HS-5 (cell line): ENCODE data around the gene SPNS3.

Experiments used
- DNase-seq: peaks from one replicate; pipeline ENCODE4 v3.0.0-alpha.2; 2012; ENCODE audit warnings: low read depth

Gene SPNS3

DNA sequence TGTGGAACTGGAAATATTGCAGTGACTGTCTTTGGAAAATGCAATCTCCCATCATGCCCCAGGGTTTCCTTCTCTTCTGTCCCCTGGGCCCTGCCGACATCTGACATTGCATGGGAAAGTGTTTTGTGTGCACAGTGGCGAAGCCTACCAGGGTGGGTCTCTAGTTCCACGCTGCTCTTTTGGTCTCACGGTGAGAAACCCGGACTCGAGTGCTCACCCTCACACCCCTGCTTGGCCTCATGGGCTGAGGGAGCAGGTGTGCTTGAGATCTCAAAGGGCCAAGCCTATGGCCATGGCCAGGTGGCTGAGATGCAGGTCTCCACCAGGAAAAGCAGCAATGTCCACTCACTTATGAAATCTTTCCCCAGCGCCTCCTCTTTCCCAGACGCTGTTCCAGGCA lies 32.0 kb downstream of the SPNS3 start:
- DNase-seq, result no peak

DNA sequence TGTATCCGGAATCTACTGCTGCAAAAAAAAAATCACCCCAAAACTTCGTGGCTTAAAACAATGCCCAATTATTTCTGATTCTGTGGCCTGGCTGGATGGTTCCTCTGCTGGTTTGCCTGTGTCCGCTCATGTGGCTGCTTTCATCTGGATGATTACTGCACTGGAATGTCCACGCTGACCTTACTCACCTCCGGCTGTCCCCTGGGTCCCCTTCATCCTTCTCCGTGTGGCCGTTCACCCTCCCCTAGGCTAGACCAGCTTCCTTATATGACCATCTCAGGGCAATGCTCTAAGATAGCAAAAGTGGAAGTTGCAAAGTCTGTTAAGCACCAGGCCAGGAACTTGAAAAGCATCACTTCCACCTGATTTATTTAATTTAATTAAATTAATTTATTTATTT lies 33.5 kb downstream of the SPNS3 start:
- no peak for DNase-seq

- no peak for DNase-seq
Observed at GRCh38 chr17:4469552-4469951, 35.8 kb downstream of the SPNS3 start.

GRCh38 chr17:4472286-4472685 lies 38.5 kb downstream of the SPNS3 start:
- no peak for DNase-seq

DNA sequence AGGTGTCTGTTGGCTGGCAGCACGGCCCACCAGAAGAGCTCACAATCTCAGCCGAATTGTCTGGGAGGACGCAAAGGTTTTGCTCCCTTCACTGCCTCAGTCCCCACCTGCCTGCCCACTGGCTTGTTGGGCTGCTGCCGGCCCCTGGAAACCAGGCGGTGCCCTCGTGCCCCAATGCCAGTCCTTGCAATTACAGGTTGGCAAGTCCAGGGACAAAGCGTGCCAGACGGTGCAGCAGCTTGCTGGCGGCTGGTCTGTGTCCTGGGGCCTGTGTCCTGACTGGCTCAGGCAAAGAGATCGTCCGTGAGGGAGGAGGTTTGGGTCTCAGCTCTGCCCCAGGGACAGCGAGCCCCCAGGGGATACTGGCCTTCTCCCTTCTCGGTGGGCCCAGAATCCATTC lies 40.4 kb downstream of the SPNS3 start:
- no peak for DNase-seq

DNA sequence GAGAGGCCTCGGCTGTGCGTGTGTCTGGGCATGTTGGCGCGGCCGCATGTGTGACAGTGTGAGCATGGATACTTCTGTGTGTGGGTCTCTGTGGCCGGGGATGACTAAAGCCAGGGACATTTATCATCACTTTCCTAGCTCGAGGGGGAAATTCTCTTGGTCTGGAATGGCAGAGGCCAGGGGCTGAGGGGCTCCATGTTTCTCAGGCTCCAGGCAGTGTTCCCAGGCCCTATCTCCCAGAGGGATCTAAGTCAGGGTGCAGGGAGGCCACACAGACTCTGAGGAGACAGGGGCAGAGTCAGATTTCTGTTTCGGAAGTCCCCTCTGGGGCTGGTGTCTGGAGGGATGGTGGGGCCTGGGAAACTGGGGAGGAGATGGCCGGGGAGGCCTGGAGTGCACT lies 41.3 kb downstream of the SPNS3 start:
- no peak for DNase-seq

DNA sequence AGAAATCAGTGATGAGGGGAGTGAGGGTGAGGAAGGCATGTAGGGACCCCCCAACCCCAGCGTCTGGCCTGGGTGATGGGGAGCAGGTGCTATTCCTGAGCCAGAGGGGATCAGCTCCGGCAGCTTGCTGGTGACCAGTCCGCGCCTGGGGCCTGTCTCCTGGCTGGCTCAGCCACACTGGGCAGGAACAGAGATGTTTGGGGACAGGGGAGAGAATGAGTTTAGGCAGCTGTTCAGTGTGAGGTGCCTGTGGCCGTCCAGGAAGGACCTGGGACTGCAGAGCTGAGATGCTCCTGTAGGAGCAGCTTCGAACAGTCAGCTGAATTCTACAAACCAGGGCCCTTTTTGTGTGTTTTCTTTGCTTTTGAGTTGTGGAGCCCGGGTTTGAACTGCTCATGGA lies 41.7 kb downstream of the SPNS3 start:
- DNase-seq, result no peak

GRCh38 chr17:4476017-4476416 lies 42.3 kb downstream of the SPNS3 start:
- no peak for DNase-seq

- DNase-seq, result no peak
Observed at GRCh38 chr17:4476511-4477070, 42.9 kb downstream of the SPNS3 start.

- no peak for DNase-seq
Observed at GRCh38 chr17:4477255-4477791, 43.6 kb downstream of the SPNS3 start.

DNA sequence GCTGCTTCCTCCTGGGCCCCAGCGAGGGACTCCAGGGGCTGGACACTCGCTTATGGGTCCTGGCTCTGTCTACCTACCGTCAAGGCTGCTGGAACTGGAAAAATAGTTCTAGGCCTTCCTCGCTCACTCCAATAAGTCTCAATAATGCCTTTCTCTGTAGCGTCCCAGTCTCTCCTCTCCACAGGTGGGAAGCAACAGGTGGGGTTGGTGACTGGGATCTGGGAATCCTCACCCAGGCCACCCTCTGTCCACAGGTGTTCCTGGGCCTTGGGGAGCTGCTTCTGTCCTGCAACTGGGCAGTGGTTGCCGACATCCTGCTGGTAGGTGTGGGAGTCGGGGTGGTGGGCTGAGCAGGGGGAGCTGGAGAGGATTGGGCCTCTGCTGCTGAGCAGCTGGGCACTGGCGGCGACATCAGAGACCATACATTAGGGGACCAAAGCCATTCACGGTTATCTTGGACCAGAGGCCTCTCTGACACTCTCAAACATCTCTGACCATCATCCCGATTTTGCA lies 44.6 kb downstream of the SPNS3 start:
- DNase-seq, result no peak

- DNase-seq, result no peak
Observed at GRCh38 chr17:4479340-4479981, 45.7 kb downstream of the SPNS3 start.

- no peak for DNase-seq
Observed at GRCh38 chr17:4479982-4480751, 46.4 kb downstream of the SPNS3 start.

DNA sequence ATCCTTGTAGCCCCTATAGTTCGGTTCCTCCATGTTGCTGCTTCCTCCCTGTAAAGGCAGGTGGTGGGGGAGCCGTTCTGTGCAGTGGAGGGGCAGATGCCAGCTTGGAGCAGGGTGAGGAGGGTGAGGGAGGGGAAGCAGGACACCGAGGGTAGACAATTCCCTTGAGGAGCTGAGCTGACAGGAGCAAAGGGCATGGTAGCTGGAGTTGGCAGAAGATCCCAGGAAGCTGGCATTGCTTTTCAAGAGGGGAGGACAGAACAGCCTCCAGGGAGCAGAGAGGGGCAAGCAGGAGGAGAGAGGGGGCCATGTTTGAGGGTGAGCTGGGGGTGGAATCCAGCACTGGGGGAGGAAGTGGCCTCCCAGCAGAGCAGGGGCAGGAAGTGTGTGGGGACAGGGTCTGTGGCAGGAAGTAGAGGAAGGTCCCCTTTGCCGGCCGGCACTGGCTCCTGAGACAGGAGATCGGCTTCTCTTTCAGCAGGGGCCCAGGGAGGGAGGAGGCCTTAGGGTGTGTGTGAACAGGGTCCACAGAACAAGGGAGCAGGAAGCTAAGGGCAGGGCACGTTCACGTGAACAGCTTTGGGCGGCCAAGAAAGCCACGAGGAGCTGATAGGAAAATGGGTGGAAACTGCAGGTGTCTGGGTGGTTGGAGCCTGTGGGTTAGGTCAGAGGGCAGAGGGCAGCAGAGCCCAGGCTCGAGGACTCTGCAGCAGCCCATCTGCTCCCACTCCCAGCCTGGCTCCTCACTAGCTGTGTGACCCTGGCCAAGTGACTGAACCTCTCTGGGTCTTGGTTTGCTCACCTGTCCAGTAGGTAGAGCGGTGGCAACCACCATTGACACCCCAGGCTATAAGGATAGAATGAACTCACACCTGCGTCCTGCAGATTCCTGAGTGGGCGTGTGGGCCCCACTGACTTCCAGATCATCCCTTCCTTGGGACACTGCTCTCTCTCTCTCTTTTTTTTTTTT lies 47.5 kb downstream of the SPNS3 start:
- no peak for DNase-seq

DNA sequence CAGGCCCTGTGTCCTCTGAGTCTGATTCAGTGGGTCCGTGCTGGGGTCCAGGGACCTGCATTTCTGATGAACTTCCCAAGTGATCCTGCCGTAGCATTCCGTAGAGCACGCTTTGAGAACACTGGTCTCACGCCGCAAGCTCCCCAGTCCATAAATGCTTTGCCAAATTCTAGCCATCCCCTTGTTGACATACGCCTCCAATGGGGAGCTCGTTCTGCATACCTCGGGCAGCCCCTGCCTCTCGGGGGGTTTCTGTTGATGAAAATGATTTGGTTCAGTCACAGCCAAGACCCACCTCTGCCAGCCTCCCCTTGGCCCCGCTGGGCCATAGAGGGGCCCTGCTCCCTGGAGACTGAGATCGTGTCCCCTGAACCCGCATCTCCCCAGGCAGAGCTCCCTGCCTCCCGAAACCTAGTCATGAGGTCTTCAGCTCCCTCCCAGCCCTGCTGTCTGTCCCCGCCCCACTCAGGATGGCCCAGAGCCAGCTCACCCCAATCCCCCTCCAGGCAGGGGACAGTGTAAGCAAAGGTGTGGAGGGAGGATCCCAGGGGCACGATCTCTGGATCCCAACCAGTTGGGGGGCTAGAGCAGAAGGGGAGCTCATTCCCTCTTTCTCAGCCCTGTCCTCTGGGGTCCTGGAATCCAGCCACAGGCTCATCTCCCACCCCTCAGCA lies 48.7 kb downstream of the SPNS3 start:
- DNase-seq, result no peak

DNA sequence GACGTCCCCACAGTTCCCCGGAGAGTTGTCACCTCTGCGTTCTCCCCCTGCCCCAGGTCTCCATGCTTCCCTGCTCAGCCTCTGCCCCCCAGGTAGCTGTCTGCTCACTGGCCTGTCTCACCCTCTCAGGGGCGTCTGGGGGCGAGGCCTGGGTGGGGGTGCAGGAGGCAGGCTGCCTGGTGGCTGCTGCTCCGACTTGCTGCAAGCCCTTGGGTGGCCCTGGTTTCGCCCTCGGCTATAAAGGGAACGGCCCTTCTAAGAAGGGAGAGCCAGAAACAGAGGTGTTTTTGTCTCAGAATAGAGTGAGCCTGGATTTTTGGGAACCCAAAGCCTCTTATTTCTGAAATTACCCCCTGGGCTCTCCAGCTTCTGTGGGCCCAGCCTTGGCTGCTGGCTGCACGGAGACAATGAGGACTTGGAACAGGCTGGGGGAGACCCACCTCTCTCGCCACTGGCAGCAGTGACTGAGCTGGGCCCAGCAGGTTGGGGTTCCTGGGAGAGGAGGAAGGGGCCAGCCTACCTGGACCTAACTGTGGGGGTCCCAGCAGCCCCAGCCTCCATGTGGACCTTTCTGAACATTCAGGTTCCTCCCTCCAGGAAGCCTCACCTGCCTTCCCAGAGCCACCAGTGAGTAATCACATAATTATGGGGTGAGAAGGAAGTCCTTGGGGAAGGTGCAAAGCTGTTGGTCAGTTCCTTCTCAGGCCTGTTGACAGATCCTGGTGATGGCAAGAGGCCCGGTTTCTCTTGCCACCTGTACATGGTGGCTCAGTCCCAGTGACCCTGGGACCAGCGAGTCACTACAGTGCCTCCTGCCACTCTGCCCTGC lies 49.5 kb downstream of the SPNS3 start:
- peak; percentile 11 for DNase-seq

- DNase-seq, result no peak
Observed at GRCh38 chr17:4485676-4486646, 52.2 kb downstream of the SPNS3 start.

- no peak for DNase-seq
Observed at GRCh38 chr17:4487296-4487695, 53.6 kb downstream of the SPNS3 start.
